Endothelial cell of umbilical vein (primary cell): ENCODE results near the gene CYP51A1. TPM values are rescaled to one million over a fixed set of nuclear protein-coding genes. Genes with fewer than 3 reads are reported as not detected.

Experiments used
- BruUV-seq: library from RNA; stranded (reverse); fragments of 400-500 nt; replicated peaks from 2 replicates; lab custom pipeline; 2021; lab: Mats Ljungman, UMichigan
- CTCF ChIA-PET: fragments of 300-600, 350-600 bp; sonication (Branson Sonifier 250); formaldehyde crosslinking; loops from one replicate; lab custom pipeline; 2021; ENCODE audit warnings: antibody characterized with exemption, inconsistent platforms; lab: Charles Lee
- POLR2A ChIA-PET: fragments of 300-600, 350-600 bp; sonication (Branson Sonifier 250); formaldehyde crosslinking; loops from one replicate; lab custom pipeline; 2021; ENCODE audit warnings: antibody characterized with exemption, inconsistent platforms; lab: Charles Lee
- DNase-seq: peaks from one replicate; pipeline ENCODE4 v3.0.0-alpha.2; 2011; ENCODE audit warnings: low read depth, low spot score
- FAIRE-seq: peaks from 2 replicates; lab custom pipeline; 2011; peaks lifted over from hg19 to GRCh38; lab: Jason Lieb, UNC
- H2AFZ ChIP-seq: 2 replicates; pipeline ENCODE4 v1.6.0; 2012; ENCODE audit warnings: low read depth, low read length, control low read depth, inconsistent platforms
- H3K27ac ChIP-seq: 2 replicates; pipeline ENCODE4 v1.5.1; 2011; ENCODE audit warnings: low read depth, mild to moderate bottlenecking, control low read depth, low read length, moderate library complexity; ENCODE audit not compliant: insufficient read depth
- H3K27me3 ChIP-seq, 2 experiments: 2 replicates each; pipeline versions ENCODE4 v1.6.0 to v1.6.1; 2011; ENCODE audit warnings: low read length in 2 of 2, mixed read lengths in 1 of 2; ENCODE audit not compliant: control insufficient read depth in 2 of 2, insufficient read depth in 2 of 2
- H3K36me3 ChIP-seq, 2 experiments: 2 replicates in 1 of 2; 3 replicates in 1 of 2; pipeline ENCODE4 v1.5.1; 2011; ENCODE audit warnings: low read length in 2 of 2, mild to moderate bottlenecking in 1 of 2, moderate library complexity in 1 of 2; ENCODE audit not compliant: control insufficient read depth in 2 of 2, insufficient read depth in 2 of 2; ENCODE audit errors: extremely low read depth in 1 of 2
- H3K4me1 ChIP-seq: 3 replicates; pipeline ENCODE4 v1.5.1; 2011; ENCODE audit warnings: mild to moderate bottlenecking, low read length; ENCODE audit not compliant: control insufficient read depth, insufficient read depth; ENCODE audit errors: extremely low read depth
- H3K4me2 ChIP-seq: 2 replicates; pipeline ENCODE4 v1.6.1; 2011; ENCODE audit warnings: low read length, control low read depth, mixed read lengths; ENCODE audit not compliant: insufficient read depth
- H3K4me3 ChIP-seq, 3 experiments: fragments of 200-600 bp in 1 of 3; sonication (generic), shearing (Covaris generic) in 1 of 3; replicated peaks in 1 of 3; 2 replicates each; pipeline ENCODE4 v1.5.1; 2011 to 2016; ENCODE audit warnings: control low read depth in 3 of 3, low read length in 3 of 3, mild to moderate bottlenecking in 2 of 3, inconsistent platforms in 1 of 3, low read depth in 1 of 3, moderate library complexity in 1 of 3; ENCODE audit not compliant: insufficient read depth in 1 of 3
- H3K79me2 ChIP-seq: 2 replicates; pipeline ENCODE4 v1.6.0; 2012; ENCODE audit warnings: low read length, inconsistent platforms; ENCODE audit not compliant: control insufficient read depth, insufficient read depth
- H3K9ac ChIP-seq: replicated peaks from 2 replicates; pipeline ENCODE3; 2011; ENCODE audit warnings: low read length, control low read depth; ENCODE audit not compliant: insufficient read depth; ENCODE audit errors: extremely low read depth
- H3K9me1 ChIP-seq: replicated peaks from 3 replicates; pipeline ENCODE4 v1.6.0; 2011; ENCODE audit warnings: mild to moderate bottlenecking, low read length; ENCODE audit not compliant: control insufficient read depth, insufficient read depth; ENCODE audit errors: extremely low read depth
- H3K9me3 ChIP-seq: replicated peaks from 2 replicates; pipeline ENCODE4 v1.5.1; 2012; ENCODE audit warnings: low read length, inconsistent platforms; ENCODE audit not compliant: control insufficient read depth, insufficient read depth
- H4K20me1 ChIP-seq: replicated peaks from 2 replicates; pipeline ENCODE3; 2011; ENCODE audit warnings: mild to moderate bottlenecking, low read length; ENCODE audit not compliant: control insufficient read depth, insufficient read depth; ENCODE audit errors: extremely low read depth
- CTCF ChIP-seq, 2 donors: IDR thresholded peaks; 1 replicate in 1 of 2; 2 replicates in 1 of 2; pipeline ENCODE4 v1.5.1; 2011; ENCODE audit warnings: low read length in 2 of 2, mild to moderate bottlenecking in 2 of 2, moderate library complexity in 2 of 2, control low read depth in 1 of 2, inconsistent platforms in 1 of 2, low read depth in 1 of 2; ENCODE audit not compliant: insufficient read depth in 1 of 2; ENCODE audit errors: extremely low read depth in 1 of 2
- EZH2 ChIP-seq: IDR thresholded peaks from 2 replicates; pipeline ENCODE4 v1.6.1; 2012; ENCODE audit warnings: borderline replicate concordance, low read depth, mild to moderate bottlenecking, moderate library complexity, low read length, inconsistent platforms; ENCODE audit not compliant: severe bottlenecking
- FOS ChIP-seq: IDR thresholded peaks from 2 replicates; pipeline ENCODE4 v1.6.1; 2011; ENCODE audit warnings: mild to moderate bottlenecking, low read length, moderate library complexity, borderline replicate concordance; ENCODE audit not compliant: insufficient read depth
- GATA2 ChIP-seq: IDR thresholded peaks from 2 replicates; pipeline ENCODE4 v1.7.0; 2011; ENCODE audit warnings: low read depth, mild to moderate bottlenecking, moderate library complexity, mixed read lengths, low read length; ENCODE audit not compliant: insufficient read length, insufficient read depth
- JUN ChIP-seq: IDR thresholded peaks from 2 replicates; pipeline ENCODE4 v1.6.1; 2011; ENCODE audit warnings: borderline replicate concordance, low read depth; ENCODE audit not compliant: insufficient read length, insufficient read depth
- MAX ChIP-seq: IDR thresholded peaks from 2 replicates; pipeline ENCODE4 v1.6.1; 2011; ENCODE audit not compliant: insufficient read depth, insufficient read length
- MYC ChIP-seq: IDR thresholded peaks from one replicate; pipeline ENCODE4 v1.6.1; 2011; ENCODE audit warnings: mild to moderate bottlenecking, low read depth, low read length
- POLR2A ChIP-seq: IDR thresholded peaks from 2 replicates; pipeline ENCODE4 v1.6.1; 2012; ENCODE audit warnings: low read depth, mild to moderate bottlenecking, control low read depth, low read length
- POLR2AphosphoS5 ChIP-seq: IDR thresholded peaks from 2 replicates; pipeline ENCODE4 v1.6.1; 2012; ENCODE audit warnings: low read depth, mild to moderate bottlenecking, control low read depth, low read length, moderate library complexity; ENCODE audit not compliant: insufficient read depth
- dilution Hi-C: fragments of 300-500 bp; cut with MboI; formaldehyde crosslinking; loops from one replicate; pipeline ENCODE4 v1.15.0; 2019; ENCODE audit warnings: low sequenced_read_pairs; ENCODE audit not compliant: extremely low pct_ligation_motif_present
- intact Hi-C: fragments of 100-400 bp; cut with micrococcal nuclease; formaldehyde crosslinking; loops from one replicate; pipeline ENCODE4 v1.10.0; 2022
- polyA plus RNA-seq, 4 experiments: library from polyadenylated mRNA; depleted of rRNA in 3 of 4; stranded (reverse) in 3 of 4; unstranded in 1 of 4; fragments of >200 nt; gene quantifications; 2 replicates each; pipeline versions ENCODE4 v1.2.1 to v1.2.3, GENCODE V29; 2011 to 2012; ENCODE audit warnings: missing spikeins in 1 of 4
- total RNA-seq: library from RNA; stranded (reverse); gene quantifications from 2 replicates; pipeline ENCODE4 v1.2.3, GENCODE V29; 2021

Gene CYP51A1
- total and polyA plus RNA-seq, 2 donors (not counting 3 experiments of a cell fraction or from before 2014, with no cell fraction given), result 16.5 to 119 TPM

GRCh38 chr7:92155108-92155739 is 20.9 kb upstream of the CYP51A1 start:
- Histone ChIP-seq H2AFZ (no peak overlapping the region), H3K9me1 (no peaks in the 10 kb centered on the region), H4K20me1 (no peaks in the 10 kb centered on the region), H3K4me3 (no peak overlapping the region), H3K27me3 (no peaks in the 10 kb centered on the region), H3K36me3 (no peaks in the 10 kb centered on the region), H3K79me2 (no peaks in the 10 kb centered on the region), H3K9me3 (no peaks in the 10 kb centered on the region), H3K9ac (no peak overlapping the region), H3K27ac (no peak overlapping the region), H3K4me2 (no peak overlapping the region), H3K4me1 (no peaks in the 10 kb centered on the region)
- POLR2A ChIA-PET, result no interaction called here
- FAIRE-seq (no peak), DNase-seq (no peak)
- no peak for TF ChIP-seq POLR2A
- intact Hi-C loops (no loop called here), dilution Hi-C loops (no loop called here)
- no TSS peak for BruUV-seq
- CTCF ChIA-PET, result no interaction called here

GRCh38 chr7:92150450-92151017 is 16.3 kb upstream of the CYP51A1 start:
- Histone ChIP-seq H3K4me3 (no peak overlapping the region), H3K4me2 (no peak overlapping the region), H3K27me3 (no peaks in the 10 kb centered on the region), H3K9ac (no peak overlapping the region), H4K20me1 (no peaks in the 10 kb centered on the region), H3K36me3 (no peaks in the 10 kb centered on the region), H3K27ac (no peak overlapping the region), H3K9me1 (no peaks in the 10 kb centered on the region), H3K9me3 (no peaks in the 10 kb centered on the region), H3K79me2 (no peaks in the 10 kb centered on the region), H3K4me1 (no peaks in the 10 kb centered on the region), H2AFZ (no peak overlapping the region)
- TF ChIP-seq POLR2AphosphoS5 (no peak), CTCF (IDR thresholded peaks at IDR 0.05; ENCODE audit: extremely low read depth in 1 of 2, insufficient read depth in 1 of 2, low read depth in 1 of 2, low read length in 2 of 2) (no peak), MAX (no peak), MYC (no peak), FOS (no peak), JUN (no peak), GATA2 (no peak), POLR2A (no peak), EZH2 (no peak)
- BruUV-seq, result no TSS peak
- no peak for DNase-seq
- ChIA-PET CTCF (no interaction called here), POLR2A (no interaction called here)
- dilution Hi-C loops, result no loop called here
- no peak for FAIRE-seq
- intact Hi-C loops, result no loop called here
